Ovary (tissue), 3 donors: Measurements from ENCODE around the gene SIGLEC11.

ENCODE experiments used
- CTCF ChIP-seq, 3 donors: fragments of 450-650 bp in 2 of 3; fragments of 200-600 bp in 1 of 3; IDR thresholded peaks; one replicate each; pipeline versions ENCODE4 v1.5.1 to v1.8.0; 2016 to 2022; ENCODE audit warnings: antibody characterized with exemption in 3 of 3, mild to moderate bottlenecking in 1 of 3
- EP300 ChIP-seq: sonication (generic); formaldehyde crosslinking; IDR thresholded peaks from one replicate; pipeline ENCODE4 v1.6.1; 2017; ENCODE audit warnings: antibody characterized with exemption
- POLR2A ChIP-seq: fragments of 450-650 bp; IDR thresholded peaks from one replicate; pipeline ENCODE4 v1.6.1; 2017; ENCODE audit warnings: antibody characterized with exemption, mild to moderate bottlenecking, moderate library complexity
- donor health status: DM: no; HTN: no; CAD: no.

- no peak for TF ChIP-seq CTCF (IDR thresholded peaks at IDR 0.05)
- no peak for TF ChIP-seq EP300
- TF ChIP-seq POLR2A, result no peak
Measured at GRCh38 chr19:49968279-49968922, 7.4 kb upstream of the SIGLEC11 start.
